ENCODE results near the gene KMT2E. TPM values are rescaled to one million over a fixed set of nuclear protein-coding genes. Genes with fewer than 3 reads are reported as not detected.

The KMT2E gene
- total RNA-seq, 1 experiment from 2014 or later: 52.1 TPM

- no peak for DNase-seq (ENCODE audit: low read depth)
These were observed 53.7 kb downstream of the KMT2E start for GRCh38 chr7:105067691-105068090.

GRCh38 chr7:105068886-105069285, 54.9 kb downstream of the KMT2E start:
- no peak for DNase-seq (ENCODE audit: low read depth)

- no peak for DNase-seq (ENCODE audit: low read depth)
These were observed 59.1 kb downstream of the KMT2E start for GRCh38 chr7:105073143-105073542.

GRCh38 chr7:105079348-105079747, 65.3 kb downstream of the KMT2E start:
- no peak for DNase-seq (ENCODE audit: low read depth)

- DNase-seq (ENCODE audit: low read depth): peak; percentile 47
These were observed 70.6 kb downstream of the KMT2E start for GRCh38 chr7:105084581-105084980.

GRCh38 chr7:105086850-105087249, 72.8 kb downstream of the KMT2E start:
- no peak for DNase-seq (ENCODE audit: low read depth)

- no peak for DNase-seq (ENCODE audit: low read depth)
These were observed 74.0 kb downstream of the KMT2E start for GRCh38 chr7:105087981-105088380.

- no peak for DNase-seq (ENCODE audit: low read depth)
These were observed 74.5 kb downstream of the KMT2E start for GRCh38 chr7:105088456-105088855.

- DNase-seq (ENCODE audit: low read depth): no peak
These were observed 81.0 kb downstream of the KMT2E start for GRCh38 chr7:105094966-105095365.

- no peak for DNase-seq (ENCODE audit: low read depth)
These were observed 82.3 kb downstream of the KMT2E start for GRCh38 chr7:105096306-105096705.

- DNase-seq (ENCODE audit: low read depth): peak; percentile 87
These were observed 83.6 kb downstream of the KMT2E start for GRCh38 chr7:105097619-105098018.

- peak; percentile 26 for DNase-seq (ENCODE audit: low read depth)
These were observed 85.0 kb downstream of the KMT2E start for GRCh38 chr7:105098863-105099515.

- no peak for DNase-seq (ENCODE audit: low read depth)
These were observed 87.9 kb downstream of the KMT2E start for GRCh38 chr7:105101864-105102263.

- DNase-seq (ENCODE audit: low read depth): no peak
These were observed 88.8 kb downstream of the KMT2E start for GRCh38 chr7:105102557-105103352.

GRCh38 chr7:105105579-105105978, 91.6 kb downstream of the KMT2E start:
- no peak for DNase-seq (ENCODE audit: low read depth)

GRCh38 chr7:105106473-105106872, 92.5 kb downstream of the KMT2E start:
- DNase-seq (ENCODE audit: low read depth): no peak

- DNase-seq (ENCODE audit: low read depth): no peak
These were observed 93.5 kb downstream of the KMT2E start for GRCh38 chr7:105107458-105107857.

GRCh38 chr7:105112440-105113418, 98.7 kb downstream of the KMT2E start:
- DNase-seq (ENCODE audit: low read depth): no peak

GRCh38 chr7:105118612-105119600, 104.9 kb downstream of the KMT2E start:
- DNase-seq (ENCODE audit: low read depth): no peak

- no peak for DNase-seq (ENCODE audit: low read depth)
These were observed 108.6 kb downstream of the KMT2E start for GRCh38 chr7:105122619-105123018.

GRCh38 chr7:105125745-105126144, 111.7 kb downstream of the KMT2E start:
- DNase-seq (ENCODE audit: low read depth): no peak

Measured in LHCN-M2 (cell line).